HepG2 (cell line): ENCODE measurements around the gene JMY. TPM values are rescaled to one million over a fixed set of nuclear protein-coding genes. Genes with fewer than 3 reads are reported as not detected.

Source experiments
- ATAC-seq: fragments of 200-7000 bp; cut with Tn5 transposase; 3 replicates; pipeline ENCODE4 v1.9.1; 2020; ENCODE audit warnings: mild to moderate bottlenecking, moderate library complexity
- BruUV-seq: library from RNA; stranded (reverse); fragments of 400-500 nt; replicated peaks from 2 replicates; lab custom pipeline; 2021; lab: Mats Ljungman, UMichigan
- CTCF ChIA-PET: fragments of 300-600 bp; formaldehyde crosslinking; extraction: SDS; loops from one replicate; lab custom pipeline; 2021; ENCODE audit warnings: low total read pairs, inconsistent platforms, low intra/inter-chr PET ratio; lab: Yijun Ruan, JAX
- POLR2A ChIA-PET: fragments of 350-600 bp; sonication (Branson Sonifier 250); formaldehyde crosslinking; loops from one replicate; lab custom pipeline; 2020; ENCODE audit warnings: antibody characterized with exemption, inconsistent platforms; lab: Yijun Ruan, JAX
- DNase-seq: peaks from one replicate; pipeline ENCODE4 v3.0.0-alpha.2; 2015; ENCODE audit warnings: low spot score
- FAIRE-seq: peaks from 3 replicates; lab custom pipeline; 2011; peaks lifted over from hg19 to GRCh38; lab: Jason Lieb, UNC
- H2AFZ ChIP-seq: one replicate; pipeline ENCODE4 v1.6.1; 2011; ENCODE audit warnings: low read length, inconsistent platforms
- H3K27ac ChIP-seq: fragments of 300-600 bp; 3 replicates; pipeline ENCODE4 v1.8.0; 2011; ENCODE audit warnings: mixed run types, mild to moderate bottlenecking, mixed read lengths, low read length, inconsistent platforms; ENCODE audit not compliant: insufficient read depth; ENCODE audit errors: extremely low read length
- H3K27me3 ChIP-seq, 2 experiments: fragments of 200-600 bp in 1 of 2; 2 replicates in 1 of 2; 3 replicates in 1 of 2; pipeline versions ENCODE4 v1.6.0 to v1.8.0; 2011; ENCODE audit warnings: low read length in 2 of 2, mild to moderate bottlenecking in 2 of 2, moderate library complexity in 2 of 2, inconsistent platforms in 1 of 2; ENCODE audit not compliant: insufficient read depth in 2 of 2, control insufficient read depth in 1 of 2
- H3K36me3 ChIP-seq, 2 experiments: fragments of 200-600 bp in 1 of 2; replicated peaks in 1 of 2; 2 replicates in 1 of 2; 3 replicates in 1 of 2; pipeline versions ENCODE4 v1.5.1 to v1.8.0; 2011; ENCODE audit warnings: low read length in 2 of 2, inconsistent platforms in 1 of 2; ENCODE audit not compliant: insufficient read depth in 2 of 2, control insufficient read depth in 1 of 2
- H3K4me1 ChIP-seq: 2 replicates; pipeline ENCODE4 v1.5.1; 2012; ENCODE audit warnings: low read length, inconsistent platforms; ENCODE audit not compliant: insufficient read depth
- H3K4me2 ChIP-seq: 2 replicates; pipeline ENCODE4 v1.6.0; 2011; ENCODE audit warnings: low read depth, low read length, inconsistent platforms
- H3K4me3 ChIP-seq, 3 experiments: fragments of 200-600 bp in 1 of 3; sonication (generic), shearing (Covaris generic) in 1 of 3; replicated peaks in 1 of 3; 2 replicates each; pipeline ENCODE4 v1.5.1; 2011 to 2016; ENCODE audit warnings: low read length in 3 of 3, inconsistent platforms in 2 of 3, low read depth in 2 of 3, mild to moderate bottlenecking in 2 of 3, control low read depth in 1 of 3, mixed read lengths in 1 of 3; ENCODE audit not compliant: insufficient read depth in 1 of 3
- H3K79me2 ChIP-seq: one replicate; pipeline ENCODE4 v1.6.1; 2011; ENCODE audit warnings: low read length, inconsistent platforms; ENCODE audit not compliant: insufficient read depth
- H3K9ac ChIP-seq: 2 replicates; pipeline ENCODE4 v1.6.0; 2011; ENCODE audit warnings: mild to moderate bottlenecking, low read depth, low read length, inconsistent platforms; ENCODE audit not compliant: insufficient read depth
- H3K9me3 ChIP-seq: 2 replicates; pipeline ENCODE4 v1.5.1; 2012; ENCODE audit warnings: mild to moderate bottlenecking, low read length
- H4K20me1 ChIP-seq: 2 replicates; pipeline ENCODE4 v1.6.0; 2011; ENCODE audit warnings: inconsistent platforms, mild to moderate bottlenecking, low read length, moderate library complexity; ENCODE audit not compliant: insufficient read depth
- FOSL2 ChIP-seq: sonication (generic); formaldehyde crosslinking; IDR thresholded peaks from 2 replicates; pipeline ENCODE4 v1.4.0; 2020; ENCODE audit warnings: missing genetic modification reagents
- HNRNPH1 ChIP-seq: fragments of 200-400 bp; formaldehyde crosslinking; optimal IDR thresholded peaks from 2 replicates; pipeline ENCODE3; 2017; ENCODE audit warnings: mild to moderate bottlenecking, low read depth, low read length
- ZEB1 ChIP-seq: IDR thresholded peaks from 2 replicates; pipeline ENCODE4 v1.6.1; 2012; ENCODE audit warnings: mild to moderate bottlenecking, low read depth, inconsistent platforms; ENCODE audit not compliant: insufficient replicate concordance
- WGBS: methylation state at CpG from one replicate; pipeline ENCODE4 v1.1.6; 2017; ENCODE audit warnings: low lambda C conversion rate; 5-methylcytosine and 5-hydroxymethylcytosine counted together
- in situ Hi-C: cut with HindIII; loops from 2 replicates; pipeline ENCODE4 v1.10.0; 2017; ENCODE audit warnings: low pct_unique_long_range_greater_than_20kb; ENCODE audit not compliant: extremely low pct_ligation_motif_present
- intact Hi-C: fragments of 100-400 bp; cut with micrococcal nuclease; formaldehyde crosslinking; loops from one replicate; pipeline ENCODE4 v1.10.0; 2022; ENCODE audit not compliant: unreplicated experiment
- polyA plus RNA-seq, 8 experiments: library from polyadenylated mRNA; depleted of rRNA in 3 of 8; stranded (reverse) in 7 of 8; unstranded in 1 of 8; fragments of >200 nt; fragmentation: Illumina TruSeq in 4 of 8; extraction: Trizol in 4 of 8; gene quantifications; 2 replicates each; pipeline versions ENCODE4 v1.2.1 to v1.2.3, GENCODE V29; 2011 to 2016; ENCODE audit warnings: low read depth in 4 of 8, missing spikeins in 1 of 8, mixed read lengths in 1 of 8; ENCODE audit not compliant: insufficient read depth in 1 of 8
- total RNA-seq, 5 experiments: library from RNA; depleted of rRNA; stranded (reverse); fragments of >200 nt; fragmentation: Illumina TruSeq; extraction: Trizol; gene quantifications; 2 replicates each; pipeline ENCODE4 v1.2.3, GENCODE V29; 2016; ENCODE audit warnings: low read depth in 1 of 5
- TF ChIP-seq, protein P1 (sequence below): sonication (generic); formaldehyde crosslinking; IDR thresholded peaks from 2 replicates; pipeline ENCODE4 v1.5.1; 2020; ENCODE audit warnings: mild to moderate bottlenecking, moderate library complexity, missing genetic modification reagents

The JMY gene
- total and polyA plus RNA-seq, 2 of the 13 experiments (the other 11 are each of a cell fraction or from before 2014, with no cell fraction given): 4.0 to 4.2 TPM

DNA sequence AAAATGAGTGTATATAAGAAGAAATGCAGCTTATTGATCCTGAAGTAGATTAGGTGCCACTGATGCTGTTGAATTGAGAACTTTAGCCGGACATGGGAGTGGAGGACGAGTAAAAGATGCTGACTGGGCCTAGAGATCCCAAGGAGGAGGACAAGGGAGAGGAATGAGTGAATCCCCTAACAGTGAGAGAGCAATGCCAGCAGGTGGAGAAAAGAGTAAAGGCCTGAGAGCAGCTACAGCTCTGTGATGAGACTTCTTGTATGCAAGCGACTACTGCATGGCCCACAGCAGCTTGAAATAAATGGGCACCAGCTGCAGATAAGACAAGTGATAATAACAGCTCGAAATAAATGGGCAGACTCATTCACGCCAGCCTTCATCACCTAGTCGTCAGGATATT is 44.5 kb upstream of the JMY start:
- Histone ChIP-seq H3K27ac (no peak overlapping the region), H2AFZ (no peak overlapping the region), H3K36me3 (no peaks in the 10 kb centered on the region), H3K27me3 (no peaks in the 10 kb centered on the region), H3K4me1 (no peaks in the 10 kb centered on the region), H3K79me2 (no peaks in the 10 kb centered on the region), H3K9me3 (no peaks in the 10 kb centered on the region), H3K4me3 (no peak overlapping the region), H4K20me1 (no peaks in the 10 kb centered on the region), H3K9ac (no peak overlapping the region), H3K4me2 (no peak overlapping the region)
- in situ Hi-C loops: no loop called here
- WGBS: 54% methylated on average over 6 of the region's 6 CpGs
- DNase-seq (no peak), FAIRE-seq (no peak), ATAC-seq (peak; percentile 67)
- TF ChIP-seq ZEB1 (no peak), HNRNPH1 (no peak)
- POLR2A ChIA-PET: no interaction called here
- CTCF ChIA-PET: no interaction called here
- intact Hi-C loops: loop anchor here (10.0 kb wide), 1 partner anchor 57 kb away; no protein-coding TSS in a partner anchor
- BruUV-seq: no TSS peak

DNA sequence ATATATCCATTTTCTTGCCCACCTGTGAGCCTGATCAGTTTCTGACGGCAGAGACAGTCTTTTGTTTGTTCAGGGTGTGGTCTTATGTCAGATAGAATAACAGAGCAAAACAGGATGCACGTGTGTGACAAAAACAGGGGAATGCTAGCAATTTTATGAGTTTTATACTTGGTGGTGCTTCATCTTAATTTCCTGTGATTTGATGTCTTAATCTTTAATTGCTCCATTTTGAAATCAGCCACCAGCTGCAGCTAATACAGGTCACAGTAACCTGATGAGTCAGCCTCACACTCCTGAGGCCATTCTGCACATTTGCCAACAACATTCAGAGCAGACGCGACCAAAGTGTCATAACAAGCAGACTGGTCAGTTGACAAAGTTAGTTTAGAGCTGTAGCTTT is 42.3 kb upstream of the JMY start:
- H3K4me1 ChIP-seq: no peaks in the 10 kb centered on the region
- ATAC-seq: peak; percentile 23; the same call in 1 of the 3 replicates
- TF ChIP-seq, protein P1, sequence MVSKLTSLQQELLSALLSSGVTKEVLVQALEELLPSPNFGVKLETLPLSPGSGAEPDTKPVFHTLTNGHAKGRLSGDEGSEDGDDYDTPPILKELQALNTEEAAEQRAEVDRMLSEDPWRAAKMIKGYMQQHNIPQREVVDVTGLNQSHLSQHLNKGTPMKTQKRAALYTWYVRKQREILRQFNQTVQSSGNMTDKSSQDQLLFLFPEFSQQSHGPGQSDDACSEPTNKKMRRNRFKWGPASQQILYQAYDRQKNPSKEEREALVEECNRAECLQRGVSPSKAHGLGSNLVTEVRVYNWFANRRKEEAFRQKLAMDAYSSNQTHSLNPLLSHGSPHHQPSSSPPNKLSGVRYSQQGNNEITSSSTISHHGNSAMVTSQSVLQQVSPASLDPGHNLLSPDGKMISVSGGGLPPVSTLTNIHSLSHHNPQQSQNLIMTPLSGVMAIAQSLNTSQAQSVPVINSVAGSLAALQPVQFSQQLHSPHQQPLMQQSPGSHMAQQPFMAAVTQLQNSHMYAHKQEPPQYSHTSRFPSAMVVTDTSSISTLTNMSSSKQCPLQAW (CRISPR knock-in tag): no peak
- TF ChIP-seq FOSL2 (CRISPR knock-in tag): peak; percentile 58
- H3K9me3 ChIP-seq: no peaks in the 10 kb centered on the region
- WGBS: 7% methylated on average over 4 of the region's 4 CpGs
- no peak overlapping the region for H2AFZ ChIP-seq
- CTCF ChIA-PET: no interaction called here
- H3K36me3 ChIP-seq: no peaks in the 10 kb centered on the region
- no peak overlapping the region for H3K9ac ChIP-seq
- no peaks in the 10 kb centered on the region for H4K20me1 ChIP-seq
- H3K4me3 ChIP-seq: no peak overlapping the region
- H3K4me2 ChIP-seq: no peak overlapping the region
- DNase-seq: no peak
- H3K79me2 ChIP-seq: no peaks in the 10 kb centered on the region
- POLR2A ChIA-PET: no interaction called here
- BruUV-seq: no TSS peak
- no peak for FAIRE-seq
- H3K27me3 ChIP-seq: no peaks in the 10 kb centered on the region
- intact Hi-C loops: loop anchor here (10.0 kb wide), 1 partner anchor 59 kb away; no protein-coding TSS in a partner anchor
- in situ Hi-C loops: no loop called here
- no peak overlapping the region for H3K27ac ChIP-seq
